Glutamatergic neuron (in vitro differentiated cells): ENCODE measurements around the gene RNASEH1. TPM values are rescaled to one million over a fixed set of nuclear protein-coding genes. Genes with fewer than 3 reads are reported as not detected.

Source experiments
- DNase-seq: peaks from one replicate; pipeline ENCODE4 v3.0.0; 2022
- H3K27ac Mint-ChIP-seq: one replicate; pipeline ENCODE4 v1.8.0; 2020; ENCODE audit warnings: mild to moderate bottlenecking, mixed read lengths, inconsistent platforms; ENCODE audit not compliant: unreplicated experiment
- H3K27me3 Mint-ChIP-seq: one replicate; pipeline ENCODE4 v1.8.0; 2020; ENCODE audit warnings: mild to moderate bottlenecking, moderate library complexity, mixed read lengths, inconsistent platforms; ENCODE audit not compliant: unreplicated experiment
- H3K36me3 Mint-ChIP-seq: one replicate; pipeline ENCODE4 v1.8.0; 2020; ENCODE audit warnings: mild to moderate bottlenecking, mixed read lengths, inconsistent platforms; ENCODE audit not compliant: unreplicated experiment
- H3K4me1 Mint-ChIP-seq: one replicate; pipeline ENCODE4 v1.8.0; 2020; ENCODE audit warnings: mild to moderate bottlenecking, low read depth, mixed read lengths, inconsistent platforms; ENCODE audit not compliant: unreplicated experiment
- H3K4me3 Mint-ChIP-seq: one replicate; pipeline ENCODE4 v1.8.0; 2020; ENCODE audit warnings: mild to moderate bottlenecking, mixed read lengths, inconsistent platforms; ENCODE audit not compliant: unreplicated experiment
- H3K9me3 Mint-ChIP-seq: one replicate; pipeline ENCODE4 v1.8.0; 2020; ENCODE audit warnings: mild to moderate bottlenecking, moderate library complexity, mixed read lengths, inconsistent platforms; ENCODE audit not compliant: unreplicated experiment
- long read RNA-seq: library from polyadenylated mRNA; unstranded; transcript quantifications from one replicate; pipeline ENCODE4 v2.0.0, GENCODE V29; 2020; ENCODE audit not compliant: unreplicated experiment
- total RNA-seq: library from RNA; stranded (reverse); fragmentation: NEBNext Ultra II Directional; extraction: Animal tissue kit (Norgen Biotek cat#: 25700); gene quantifications from one replicate; pipeline ENCODE4 v1.2.1, GENCODE V29; 2021; ENCODE audit not compliant: unreplicated experiment
- TF ChIP-seq, protein P1 (sequence below): fragments of 200-600 bp; sonication (generic); IDR thresholded peaks from one replicate; pipeline ENCODE4 v1.5.0; 2021; ENCODE audit not compliant: partially characterized antibody, unreplicated experiment

RNASEH1 gene, protein sequence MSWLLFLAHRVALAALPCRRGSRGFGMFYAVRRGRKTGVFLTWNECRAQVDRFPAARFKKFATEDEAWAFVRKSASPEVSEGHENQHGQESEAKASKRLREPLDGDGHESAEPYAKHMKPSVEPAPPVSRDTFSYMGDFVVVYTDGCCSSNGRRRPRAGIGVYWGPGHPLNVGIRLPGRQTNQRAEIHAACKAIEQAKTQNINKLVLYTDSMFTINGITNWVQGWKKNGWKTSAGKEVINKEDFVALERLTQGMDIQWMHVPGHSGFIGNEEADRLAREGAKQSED
- total RNA-seq = 34.6 TPM
- long read RNA-seq, transcript RNASEH1-201 (8 exons, 1,887 nt) = major isoform, 59 of 70 reads
- long read RNA-seq, partial matches to known transcripts = 1 of 70 reads
- long read RNA-seq, other reads (novel, unspliced or antisense) = 8 of 70 reads

DNA sequence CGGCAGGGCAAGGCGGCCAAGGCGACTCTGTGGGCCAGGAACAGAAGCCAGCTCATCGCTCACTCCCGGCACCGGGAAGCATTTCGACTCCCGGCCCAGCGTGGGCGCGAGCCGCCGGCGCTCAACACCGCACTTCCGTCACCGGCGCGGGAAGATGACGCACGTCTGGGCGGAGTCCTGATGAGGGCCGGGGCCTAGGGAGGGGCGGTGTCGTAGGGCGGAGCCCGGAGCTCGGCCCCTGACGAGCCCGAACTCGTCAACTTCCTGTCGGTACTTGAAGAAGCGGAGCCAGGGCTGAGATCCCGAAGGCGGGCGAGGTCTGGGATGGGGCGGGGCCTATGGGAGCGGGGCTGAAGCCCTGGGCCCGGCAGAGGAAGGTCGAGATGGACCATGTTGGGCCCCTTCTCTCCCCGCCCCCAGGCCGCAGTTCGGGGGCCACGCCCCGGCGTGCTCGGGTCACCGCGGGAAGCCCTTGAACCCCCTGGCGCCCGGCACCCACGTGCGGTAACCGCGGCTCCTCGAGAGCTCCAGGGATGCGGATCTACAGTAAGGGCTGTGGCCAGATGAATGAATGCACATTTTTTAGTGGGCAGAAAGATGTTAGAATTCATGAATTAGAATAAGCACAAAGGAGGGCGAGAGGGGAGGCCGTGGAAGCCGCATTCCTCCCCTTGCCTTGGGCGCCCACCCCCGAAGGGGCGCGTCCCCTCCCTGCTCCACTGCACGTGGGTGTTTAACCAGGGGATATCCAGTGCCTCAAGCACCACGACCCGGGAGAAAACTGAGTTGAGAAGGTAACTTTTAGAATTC is at the start of gene RNASEH1:
Gene RNASEH1, minus strand, starts transcription at position 129 of the 810 bp plus-strand sequence. Its CDS starts 73 bp downstream, at position 56.
- Mint-ChIP-seq H3K27ac (peak within 1 kb of the TSS; percentile 89), H3K4me3 (peak within 1 kb of the TSS; percentile 92), H3K27me3 (peaks cover 3% of the 10 kb centered on the region), H3K4me1 (peaks cover 8% of the 10 kb centered on the region), H3K9me3 (peaks cover 6% of the 10 kb centered on the region), H3K36me3 (no peaks in the 10 kb centered on the region)
- DNase-seq = peak; percentile 99
- TF ChIP-seq, protein P1, sequence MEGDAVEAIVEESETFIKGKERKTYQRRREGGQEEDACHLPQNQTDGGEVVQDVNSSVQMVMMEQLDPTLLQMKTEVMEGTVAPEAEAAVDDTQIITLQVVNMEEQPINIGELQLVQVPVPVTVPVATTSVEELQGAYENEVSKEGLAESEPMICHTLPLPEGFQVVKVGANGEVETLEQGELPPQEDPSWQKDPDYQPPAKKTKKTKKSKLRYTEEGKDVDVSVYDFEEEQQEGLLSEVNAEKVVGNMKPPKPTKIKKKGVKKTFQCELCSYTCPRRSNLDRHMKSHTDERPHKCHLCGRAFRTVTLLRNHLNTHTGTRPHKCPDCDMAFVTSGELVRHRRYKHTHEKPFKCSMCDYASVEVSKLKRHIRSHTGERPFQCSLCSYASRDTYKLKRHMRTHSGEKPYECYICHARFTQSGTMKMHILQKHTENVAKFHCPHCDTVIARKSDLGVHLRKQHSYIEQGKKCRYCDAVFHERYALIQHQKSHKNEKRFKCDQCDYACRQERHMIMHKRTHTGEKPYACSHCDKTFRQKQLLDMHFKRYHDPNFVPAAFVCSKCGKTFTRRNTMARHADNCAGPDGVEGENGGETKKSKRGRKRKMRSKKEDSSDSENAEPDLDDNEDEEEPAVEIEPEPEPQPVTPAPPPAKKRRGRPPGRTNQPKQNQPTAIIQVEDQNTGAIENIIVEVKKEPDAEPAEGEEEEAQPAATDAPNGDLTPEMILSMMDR = no peak

GRCh38 chr2:3606370-3607201 is 48.5 kb upstream of the RNASEH1 start:
- peaks cover 10% of the 10 kb centered on the region for H3K4me1 Mint-ChIP-seq
- peaks cover 2% of the 10 kb centered on the region for H3K27me3 Mint-ChIP-seq
- TF ChIP-seq, protein P1 = no peak
- peaks cover 4% of the 10 kb centered on the region for H3K9me3 Mint-ChIP-seq
- H3K4me3 Mint-ChIP-seq = no peak overlapping the region
- DNase-seq = no peak
- no peak overlapping the region for H3K27ac Mint-ChIP-seq
- H3K36me3 Mint-ChIP-seq = no peaks in the 10 kb centered on the region

- Mint-ChIP-seq H3K36me3 (no peaks in the 10 kb centered on the region), H3K4me3 (no peak overlapping the region), H3K27me3 (peaks cover 2% of the 10 kb centered on the region), H3K27ac (no peak overlapping the region), H3K9me3 (peaks cover 4% of the 10 kb centered on the region), H3K4me1 (peaks cover 6% of the 10 kb centered on the region)
- no peak for DNase-seq
- TF ChIP-seq, protein P1 = no peak
These were observed 47.9 kb upstream of the RNASEH1 start for GRCh38 chr2:3606028-3606369.

DNA sequence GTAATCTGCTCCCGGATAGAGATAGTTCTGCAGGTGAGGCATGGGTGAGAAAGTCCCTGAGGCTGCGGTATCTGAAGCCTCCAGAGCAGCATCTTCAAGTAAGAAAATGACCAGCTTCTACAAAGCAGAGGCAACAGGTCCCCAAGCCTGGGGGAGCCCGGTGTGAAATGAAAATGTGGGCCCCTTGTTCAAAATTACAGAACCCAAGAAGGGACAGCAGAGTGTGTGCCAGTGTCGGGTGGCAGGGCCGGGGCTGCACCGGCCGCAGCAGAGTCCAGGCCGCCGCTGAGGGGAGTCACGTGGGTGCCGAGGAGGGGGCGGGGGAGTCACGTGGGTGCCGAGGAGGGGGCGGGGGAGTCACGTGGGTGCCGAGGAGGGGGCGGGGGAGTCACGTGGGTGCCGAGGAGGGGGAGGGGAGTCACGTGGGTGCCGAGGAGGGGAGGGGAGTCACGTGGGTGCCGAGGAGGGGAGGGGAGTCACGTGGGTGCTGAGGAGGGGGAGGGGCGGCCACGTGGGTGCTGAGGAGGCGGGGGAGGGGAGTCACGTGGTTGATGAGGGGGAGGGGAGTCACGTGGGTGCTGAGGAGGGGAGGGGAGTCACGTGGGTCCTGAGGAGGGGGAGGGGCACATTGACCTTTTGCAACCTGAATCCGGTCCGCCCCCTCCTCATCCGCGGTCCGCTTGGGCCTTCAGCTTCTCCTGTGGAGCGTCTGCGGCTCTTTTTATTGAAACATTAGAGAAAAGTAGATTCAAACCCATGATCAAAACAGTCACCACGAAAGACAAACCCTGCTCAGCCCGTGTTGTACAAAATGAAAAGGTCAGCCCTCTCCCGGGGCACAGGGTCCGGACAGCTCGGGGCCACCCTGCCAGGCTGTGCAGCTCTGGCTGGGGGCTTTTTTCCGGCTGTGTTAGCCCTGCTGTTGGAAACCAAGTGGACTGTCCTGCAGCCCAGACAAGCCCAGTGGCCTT is 47.1 kb upstream of the RNASEH1 start:
- H3K4me3 Mint-ChIP-seq = no peak overlapping the region
- no peaks in the 10 kb centered on the region for H3K27me3 Mint-ChIP-seq
- no peak for DNase-seq

More for the DNA sequence above, 47.1 kb upstream of the RNASEH1 start:
- TF ChIP-seq, protein P1 = no peak
- H3K4me1 Mint-ChIP-seq = peaks cover 3% of the 10 kb centered on the region
- no peak overlapping the region for H3K27ac Mint-ChIP-seq
- no peaks in the 10 kb centered on the region for H3K36me3 Mint-ChIP-seq
- H3K9me3 Mint-ChIP-seq = peaks cover 4% of the 10 kb centered on the region
